ENCODE data around the gene SHFL.

The SHFL gene

DNA sequence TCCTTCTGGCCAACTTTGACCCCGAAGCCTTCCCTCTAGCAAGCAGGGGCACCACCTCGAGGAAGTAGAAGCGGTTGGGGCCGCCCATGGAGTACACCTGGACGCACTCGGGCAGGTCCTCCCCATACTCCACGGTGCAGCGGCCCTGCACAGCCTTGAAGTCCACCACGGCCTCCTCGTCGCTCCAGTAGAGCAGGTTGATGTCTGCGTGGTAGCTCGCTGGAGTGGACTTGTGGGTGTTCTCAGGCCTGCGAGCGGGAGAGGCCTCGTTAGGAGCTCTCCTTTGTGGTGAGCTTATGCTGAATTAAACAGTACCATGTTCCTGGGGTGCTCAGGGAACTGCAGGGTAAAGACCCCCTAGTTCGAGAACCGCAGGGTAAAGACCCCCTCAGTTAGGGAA is 55.9 kb downstream of the SHFL start:
- H3K4me3 ChIP-seq (ENCODE audit: low read depth in 1 of 2, low read length in 2 of 2), result no peak overlapping the region
- H3K27ac ChIP-seq (ENCODE audit: low read depth, low read length), result no peak overlapping the region
- H3K4me1 ChIP-seq (ENCODE audit: control insufficient read depth in 1 of 2, insufficient read depth in 2 of 2, low read length in 2 of 2), result no peaks in the 10 kb centered on the region
- H3K9ac ChIP-seq (ENCODE audit: low read depth in 1 of 2, low read length in 2 of 2), result no peak overlapping the region
- peaks cover 33 to 96% of the 10 kb centered on the region in 2 donors for H3K36me3 ChIP-seq (ENCODE audit: control insufficient read depth in 1 of 2, insufficient read depth in 2 of 2, low read length in 2 of 2)
- H3K27me3 ChIP-seq (ENCODE audit: control insufficient read depth in 1 of 2, insufficient read depth in 2 of 2, low read length in 2 of 2), result no peaks in the 10 kb centered on the region
- no peaks in the 10 kb centered on the region for H3K9me3 ChIP-seq (ENCODE audit: control insufficient read depth in 1 of 2, low read length in 2 of 2)
